Mesendoderm (in vitro differentiated cells): ENCODE data around the gene SOX13.
A peak's percentile ranks its signal among the peaks of the same experiment; 100 is the strongest.

ENCODE experiments used
- DNase-seq: peaks from one replicate; pipeline ENCODE4 v3.0.0; 2013
- H2AK5ac ChIP-seq: 2 replicates; pipeline ENCODE4 v1.6.1; 2013; ENCODE audit warnings: low read length, inconsistent platforms
- H2BK120ac ChIP-seq: 2 replicates; pipeline ENCODE4 v1.6.1; 2013; ENCODE audit warnings: low read depth, mild to moderate bottlenecking, low read length, moderate library complexity, mixed read lengths
- H2BK15ac ChIP-seq: replicated peaks from 2 replicates; pipeline ENCODE4 v1.6.1; 2013; ENCODE audit warnings: low read depth, mild to moderate bottlenecking, moderate library complexity
- H2BK5ac ChIP-seq: 2 replicates; pipeline ENCODE4 v1.6.1; 2013; ENCODE audit warnings: low read length, inconsistent platforms
- H3K18ac ChIP-seq: 2 replicates; pipeline ENCODE4 v1.6.1; 2013; ENCODE audit warnings: mild to moderate bottlenecking, low read length, mixed read lengths
- H3K23ac ChIP-seq: one replicate; pipeline ENCODE4 v1.6.1; 2013; ENCODE audit warnings: low read length
- H3K27ac ChIP-seq: 2 replicates; pipeline ENCODE4 v1.5.1; 2013; ENCODE audit warnings: low read depth, mild to moderate bottlenecking, inconsistent platforms, low read length, moderate library complexity
- H3K27me3 ChIP-seq: 2 replicates; pipeline ENCODE4 v1.6.1; 2013; ENCODE audit warnings: low read length, control low read depth, mild to moderate bottlenecking, inconsistent platforms; ENCODE audit not compliant: insufficient read depth, poor library complexity
- H3K36me3 ChIP-seq: 2 replicates; pipeline ENCODE4 v1.6.1; 2013; ENCODE audit warnings: low read length, inconsistent platforms; ENCODE audit not compliant: control insufficient read depth, insufficient read depth
- H3K4ac ChIP-seq: one replicate; pipeline ENCODE4 v1.6.1; 2013; ENCODE audit warnings: low read depth, mild to moderate bottlenecking, low read length, moderate library complexity
- H3K4me1 ChIP-seq: 2 replicates; pipeline ENCODE4 v1.6.1; 2013; ENCODE audit warnings: low read depth, low read length, inconsistent platforms; ENCODE audit not compliant: control insufficient read depth
- H3K4me2 ChIP-seq: 2 replicates; pipeline ENCODE4 v1.6.1; 2013; ENCODE audit warnings: low read length
- H3K4me3 ChIP-seq: 2 replicates; pipeline ENCODE4 v1.5.1; 2013; ENCODE audit warnings: mild to moderate bottlenecking, low read length
- H3K56ac ChIP-seq: one replicate; pipeline ENCODE4 v1.6.1; 2013; ENCODE audit warnings: low read length
- H3K79me1 ChIP-seq: 2 replicates; pipeline ENCODE4 v1.6.1; 2013; ENCODE audit warnings: low read length, inconsistent platforms
- H3K79me2 ChIP-seq: 2 replicates; pipeline ENCODE4 v1.6.1; 2013; ENCODE audit warnings: mild to moderate bottlenecking, low read length; ENCODE audit not compliant: control insufficient read depth, insufficient read depth
- H3K9ac ChIP-seq: 2 replicates; pipeline ENCODE4 v1.6.1; 2013; ENCODE audit warnings: low read length, inconsistent platforms
- H4K5ac ChIP-seq: one replicate; pipeline ENCODE4 v1.6.1; 2013; ENCODE audit warnings: low read length
- H4K8ac ChIP-seq: one replicate; pipeline ENCODE4 v1.6.1; 2013; ENCODE audit warnings: low read depth, mild to moderate bottlenecking, control low read depth, low read length, moderate library complexity
- WGBS: extraction: QIAGEN DNeasy Blood & Tissue Kit; methylation state at CpG from one replicate; pipeline ENCODE4 v1.1.7; 2013; ENCODE audit warnings: low lambda C conversion rate, missing lambda C conversion rate; ENCODE audit not compliant: insufficient coverage; ENCODE audit errors: extremely low coverage; 5-methylcytosine and 5-hydroxymethylcytosine counted together

Gene SOX13

DNA sequence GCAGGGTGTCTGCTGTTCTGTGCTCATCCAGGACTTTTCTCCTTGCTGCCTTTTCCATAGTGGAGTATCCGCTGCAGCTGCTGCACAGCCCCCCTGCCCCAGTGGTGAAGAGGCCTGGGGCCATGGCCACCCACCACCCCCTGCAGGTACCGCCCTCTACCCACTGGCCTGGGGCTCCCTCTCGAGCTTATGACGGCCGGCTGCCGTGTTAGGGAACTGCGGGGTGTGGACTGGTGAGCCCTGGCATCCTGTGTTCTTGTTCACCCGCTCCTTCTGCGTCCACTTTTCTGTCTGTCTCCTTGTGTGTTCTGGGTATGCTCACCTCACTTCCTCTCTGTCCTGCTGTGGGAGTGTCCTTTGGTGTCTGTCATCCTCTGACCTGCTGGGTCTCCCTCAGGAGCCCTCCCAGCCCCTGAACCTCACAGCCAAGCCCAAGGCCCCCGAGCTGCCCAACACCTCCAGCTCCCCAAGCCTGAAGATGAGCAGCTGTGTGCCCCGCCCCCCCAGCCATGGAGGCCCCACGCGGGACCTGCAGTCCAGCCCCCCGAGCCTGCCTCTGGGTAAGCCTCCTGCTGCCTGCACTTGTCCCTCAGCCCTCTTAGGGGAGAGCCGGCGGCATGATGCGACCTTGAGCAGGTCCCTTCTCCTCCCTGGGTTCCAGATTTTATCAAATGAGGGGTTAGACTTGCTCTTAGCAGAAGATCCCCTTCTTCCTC, 49.1 kb downstream of the SOX13 start:
- no peak overlapping the region for H3K27ac ChIP-seq
- no peak overlapping the region for H2BK15ac ChIP-seq
- no CpG with 5 or more reads among the region's 17 CpGs for WGBS
- H3K79me2 ChIP-seq: no peaks in the 10 kb centered on the region
- H3K18ac ChIP-seq: no peak overlapping the region
- no peaks in the 10 kb centered on the region for H3K27me3 ChIP-seq
- H3K4me3 ChIP-seq: no peak overlapping the region
- H3K9ac ChIP-seq: no peak overlapping the region
- no peak overlapping the region for H3K4me2 ChIP-seq
- H3K79me1 ChIP-seq: peaks cover 3% of the 10 kb centered on the region
- H2BK5ac ChIP-seq: no peak overlapping the region
- H3K4ac ChIP-seq: no peak overlapping the region
- H3K36me3 ChIP-seq: peaks cover 15% of the 10 kb centered on the region
- no peak overlapping the region for H2BK120ac ChIP-seq
- H2AK5ac ChIP-seq: no peak overlapping the region
- H3K4me1 ChIP-seq: no peaks in the 10 kb centered on the region
- H3K56ac ChIP-seq: no peak overlapping the region
- DNase-seq: no peak
- H4K8ac ChIP-seq: no peak overlapping the region
- no peak overlapping the region for H4K5ac ChIP-seq
- H3K23ac ChIP-seq: no peak overlapping the region

DNA sequence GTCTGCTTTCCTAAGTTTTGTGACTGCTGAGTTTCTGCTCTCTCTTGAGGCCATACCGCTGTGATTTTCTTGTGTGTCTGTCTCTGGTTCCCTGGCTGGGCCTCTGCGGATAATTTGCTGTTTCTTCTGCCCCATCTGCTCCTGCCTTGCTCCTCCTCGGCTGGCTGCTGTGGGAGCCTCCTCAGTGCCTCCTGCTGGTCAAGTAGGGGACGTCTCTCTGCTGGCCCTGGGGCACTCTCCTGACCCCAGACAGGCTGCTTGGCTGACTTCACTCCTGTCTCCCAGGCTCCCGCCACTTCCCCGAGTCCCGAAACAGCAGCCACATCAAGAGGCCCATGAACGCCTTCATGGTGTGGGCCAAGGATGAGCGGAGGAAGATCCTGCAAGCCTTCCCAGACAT, 50.5 kb downstream of the SOX13 start:
- Histone ChIP-seq H3K56ac (no peak overlapping the region), H4K5ac (no peak overlapping the region), H3K4ac (no peak overlapping the region), H3K27ac (no peak overlapping the region), H3K36me3 (peaks cover 15% of the 10 kb centered on the region), H2AK5ac (no peak overlapping the region), H3K4me3 (no peak overlapping the region), H3K18ac (no peak overlapping the region), H2BK5ac (no peak overlapping the region), H3K79me2 (no peaks in the 10 kb centered on the region), H3K4me1 (no peaks in the 10 kb centered on the region), H3K9ac (no peak overlapping the region), H3K23ac (no peak overlapping the region), H3K79me1 (peaks cover 3% of the 10 kb centered on the region), H3K27me3 (no peaks in the 10 kb centered on the region), H3K4me2 (no peak overlapping the region), H2BK120ac (no peak overlapping the region), H2BK15ac (no peak overlapping the region), H4K8ac (no peak overlapping the region)
- DNase-seq: peak; percentile 68
- WGBS: no CpG with 5 or more reads among the region's 9 CpGs

DNA sequence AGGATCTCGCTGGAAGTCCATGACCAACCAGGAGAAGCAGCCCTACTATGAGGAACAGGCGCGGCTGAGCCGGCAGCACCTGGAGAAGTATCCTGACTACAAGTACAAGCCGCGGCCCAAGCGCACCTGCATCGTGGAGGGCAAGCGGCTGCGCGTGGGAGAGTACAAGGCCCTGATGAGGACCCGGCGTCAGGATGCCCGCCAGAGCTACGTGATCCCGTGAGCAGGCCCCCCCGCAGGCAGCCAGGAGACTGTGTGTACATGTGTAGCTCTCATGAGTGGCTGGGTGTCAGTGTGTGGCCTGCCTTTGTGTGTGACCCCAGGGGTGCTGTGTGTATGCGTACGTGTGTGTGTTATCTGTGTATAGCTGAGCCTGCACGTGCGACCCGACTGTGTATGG, 51.7 kb downstream of the SOX13 start:
- H3K18ac ChIP-seq: no peak overlapping the region
- H3K4me3 ChIP-seq: no peak overlapping the region
- no peak overlapping the region for H4K5ac ChIP-seq
- peaks cover 3% of the 10 kb centered on the region for H3K4me1 ChIP-seq
- H3K4me2 ChIP-seq: no peak overlapping the region
- no peak overlapping the region for H3K56ac ChIP-seq
- no peak overlapping the region for H2BK15ac ChIP-seq
- no peak overlapping the region for H2BK120ac ChIP-seq
- H3K36me3 ChIP-seq: peaks cover 15% of the 10 kb centered on the region
- WGBS: no CpG with 5 or more reads among the region's 22 CpGs
- H3K27me3 ChIP-seq: no peaks in the 10 kb centered on the region
- DNase-seq: no peak
- peaks cover 3% of the 10 kb centered on the region for H3K79me1 ChIP-seq
- H3K4ac ChIP-seq: no peak overlapping the region
- no peaks in the 10 kb centered on the region for H3K79me2 ChIP-seq
- no peak overlapping the region for H2AK5ac ChIP-seq
- no peak overlapping the region for H3K23ac ChIP-seq
- no peak overlapping the region for H3K27ac ChIP-seq
- H2BK5ac ChIP-seq: no peak overlapping the region
- no peak overlapping the region for H4K8ac ChIP-seq
- no peak overlapping the region for H3K9ac ChIP-seq

DNA sequence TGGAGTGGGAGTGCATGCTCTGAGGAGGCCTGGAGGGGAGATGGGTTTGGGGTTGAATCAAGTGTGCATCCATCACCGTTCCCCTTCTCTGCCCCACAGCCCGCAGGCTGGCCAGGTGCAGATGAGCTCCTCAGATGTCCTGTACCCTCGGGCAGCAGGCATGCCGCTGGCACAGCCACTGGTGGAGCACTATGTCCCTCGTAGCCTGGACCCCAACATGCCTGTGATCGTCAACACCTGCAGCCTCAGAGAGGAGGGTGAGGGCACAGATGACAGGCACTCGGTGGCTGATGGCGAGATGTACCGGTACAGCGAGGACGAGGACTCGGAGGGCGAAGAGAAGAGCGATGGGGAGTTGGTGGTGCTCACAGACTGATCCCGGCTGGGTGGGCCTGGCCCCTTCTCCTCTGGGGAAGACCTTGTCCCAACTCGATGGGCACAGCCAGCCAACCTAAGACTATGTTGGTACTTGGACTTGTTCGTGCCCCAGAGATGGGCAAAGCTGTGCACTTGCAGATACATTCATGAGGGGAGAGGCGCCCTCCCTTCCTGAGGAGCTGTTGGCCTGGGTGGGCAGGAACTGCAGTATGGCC, 52.9 kb downstream of the SOX13 start:
- no CpG with 5 or more reads among the region's 18 CpGs for WGBS
- H2AK5ac ChIP-seq: no peak overlapping the region
- no peak overlapping the region for H3K4me3 ChIP-seq
- no peak overlapping the region for H4K5ac ChIP-seq
- no peak overlapping the region for H2BK5ac ChIP-seq
- no peak overlapping the region for H3K4ac ChIP-seq
- no peak overlapping the region for H2BK120ac ChIP-seq
- peaks cover 3% of the 10 kb centered on the region for H3K79me1 ChIP-seq
- H3K27ac ChIP-seq: no peak overlapping the region
- no peak overlapping the region for H3K9ac ChIP-seq
- H3K4me2 ChIP-seq: no peak overlapping the region
- H3K36me3 ChIP-seq: peaks cover 14% of the 10 kb centered on the region
- H3K18ac ChIP-seq: no peak overlapping the region
- peaks cover 3% of the 10 kb centered on the region for H3K4me1 ChIP-seq
- no peaks in the 10 kb centered on the region for H3K79me2 ChIP-seq
- DNase-seq: no peak
- no peak overlapping the region for H2BK15ac ChIP-seq
- no peak overlapping the region for H3K56ac ChIP-seq
- no peak overlapping the region for H4K8ac ChIP-seq
- H3K23ac ChIP-seq: no peak overlapping the region
- H3K27me3 ChIP-seq: no peaks in the 10 kb centered on the region

DNA sequence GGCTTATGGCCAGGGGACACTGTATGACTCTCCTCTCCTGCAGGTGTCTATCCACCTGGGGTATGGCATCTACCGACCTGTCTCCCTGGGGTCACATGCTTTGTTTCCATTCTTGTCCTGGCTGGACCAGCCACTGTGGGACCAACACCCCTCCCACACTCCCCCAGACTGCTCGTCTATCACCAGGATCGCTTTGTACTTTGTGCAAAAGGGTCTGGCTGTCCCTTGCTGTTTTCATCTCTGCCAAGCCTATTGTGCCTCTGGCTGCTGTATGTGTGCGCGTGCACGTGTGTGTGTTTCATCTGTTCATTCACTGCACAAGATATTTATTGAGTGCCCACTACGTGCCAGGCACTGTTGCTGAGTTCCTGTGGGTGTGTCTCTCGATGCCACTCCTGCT, 53.5 kb downstream of the SOX13 start:
- Histone ChIP-seq H3K18ac (no peak overlapping the region), H3K4me3 (no peak overlapping the region), H3K9ac (no peak overlapping the region), H3K36me3 (peaks cover 14% of the 10 kb centered on the region), H3K79me1 (peaks cover 3% of the 10 kb centered on the region), H2BK15ac (no peak overlapping the region), H3K23ac (no peak overlapping the region), H4K5ac (no peak overlapping the region), H4K8ac (no peak overlapping the region), H2BK5ac (no peak overlapping the region), H2AK5ac (no peak overlapping the region), H3K27me3 (no peaks in the 10 kb centered on the region), H3K4me1 (peaks cover 3% of the 10 kb centered on the region), H3K56ac (no peak overlapping the region), H3K27ac (no peak overlapping the region), H3K4ac (no peak overlapping the region), H3K4me2 (no peak overlapping the region), H3K79me2 (no peaks in the 10 kb centered on the region), H2BK120ac (no peak overlapping the region)
- no peak for DNase-seq
- WGBS: no CpG with 5 or more reads among the region's 8 CpGs

DNA sequence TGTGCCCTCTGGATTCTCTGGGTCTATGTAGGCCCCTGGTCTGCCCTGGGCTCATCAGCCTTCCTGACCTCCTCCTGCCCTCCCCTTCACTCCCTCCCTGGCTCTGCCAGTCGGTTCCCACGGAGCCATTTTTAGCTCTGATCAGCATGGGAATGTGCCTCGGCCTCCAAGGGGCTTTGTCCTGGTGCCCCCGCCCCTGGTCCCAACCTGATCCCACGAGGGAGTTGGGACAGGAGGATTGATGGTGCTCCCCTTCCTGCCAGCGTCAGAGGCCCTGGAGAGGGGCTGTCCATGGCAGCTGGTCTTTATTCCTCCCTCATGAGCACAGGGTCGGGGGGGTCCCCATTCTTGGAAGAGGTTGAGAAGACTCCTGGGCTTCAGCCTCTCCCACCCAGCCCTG, 54.0 kb downstream of the SOX13 start:
- H3K9ac ChIP-seq: no peak overlapping the region
- no peak overlapping the region for H3K4ac ChIP-seq
- no peaks in the 10 kb centered on the region for H3K27me3 ChIP-seq
- no peak overlapping the region for H3K4me3 ChIP-seq
- H3K56ac ChIP-seq: no peak overlapping the region
- H4K5ac ChIP-seq: no peak overlapping the region
- no peak overlapping the region for H2BK120ac ChIP-seq
- H4K8ac ChIP-seq: no peak overlapping the region
- H3K18ac ChIP-seq: no peak overlapping the region
- peaks cover 14% of the 10 kb centered on the region for H3K36me3 ChIP-seq
- peaks cover 3% of the 10 kb centered on the region for H3K4me1 ChIP-seq
- no peaks in the 10 kb centered on the region for H3K79me2 ChIP-seq
- DNase-seq: no peak
- H2BK5ac ChIP-seq: no peak overlapping the region
- H2AK5ac ChIP-seq: no peak overlapping the region
- H2BK15ac ChIP-seq: no peak overlapping the region
- peaks cover 3% of the 10 kb centered on the region for H3K79me1 ChIP-seq
- no peak overlapping the region for H3K23ac ChIP-seq
- no peak overlapping the region for H3K27ac ChIP-seq
- WGBS: no CpG with 5 or more reads among the region's 7 CpGs
- no peak overlapping the region for H3K4me2 ChIP-seq
